Activated T-helper 1 cell treated with anti-CD3 and anti-CD28 coated beads, Interleukin-2, amount 50 U/mL, for 16 hours (primary cell): ENCODE measurements around the gene ROR2.
"Not testable (repeated sequence)": the region's sequence is repeated elsewhere in the genome, so short reads cannot be mapped to it uniquely, and the experiment has no call there.

Source experiments
- DNase-seq, 2 donors: peaks; one replicate each; pipeline ENCODE4 v3.0.0-alpha.2; 2020; ENCODE audit warnings: low read depth in 1 of 2, low spot score in 1 of 2

The ROR2 gene

GRCh38 chr9:91541734-91542133 is 408.3 kb downstream of the ROR2 start:
- DNase-seq = no peak

- not testable (repeated sequence) for DNase-seq
Observed at GRCh38 chr9:91540506-91540905, 409.5 kb downstream of the ROR2 start.

GRCh38 chr9:91536211-91536691 is 413.8 kb downstream of the ROR2 start:
- no peak for DNase-seq

- DNase-seq = no peak
Observed at GRCh38 chr9:91534374-91534773, 415.7 kb downstream of the ROR2 start.

GRCh38 chr9:91533382-91533781 is 416.6 kb downstream of the ROR2 start:
- no peak for DNase-seq

GRCh38 chr9:91532325-91532724 is 417.7 kb downstream of the ROR2 start:
- no peak for DNase-seq

- no peak for DNase-seq
Observed at GRCh38 chr9:91530829-91531228, 419.2 kb downstream of the ROR2 start.

- no peak for DNase-seq
Observed at GRCh38 chr9:91522481-91522880, 427.5 kb downstream of the ROR2 start.

GRCh38 chr9:91519520-91520277 is 430.3 kb downstream of the ROR2 start:
- DNase-seq = no peak

- DNase-seq = no peak
Observed at GRCh38 chr9:91518462-91518861, 431.6 kb downstream of the ROR2 start.

- no peak for DNase-seq
Observed at GRCh38 chr9:91517801-91518200, 432.2 kb downstream of the ROR2 start.

- not testable (repeated sequence) for DNase-seq
Observed at GRCh38 chr9:91517332-91517731, 432.7 kb downstream of the ROR2 start.

- no peak for DNase-seq
Observed at GRCh38 chr9:91516777-91517176, 433.3 kb downstream of the ROR2 start.

- DNase-seq = no peak
Observed at GRCh38 chr9:91516081-91516480, 433.9 kb downstream of the ROR2 start.

- no peak for DNase-seq
Observed at GRCh38 chr9:91515074-91515687, 434.8 kb downstream of the ROR2 start.
